Adrenal gland (tissue), 5 donors: ENCODE results near the gene TTI1.

ENCODE experiments used
- POLR2A ChIP-seq, 2 donors: fragments of 450-650 bp; IDR thresholded peaks; one replicate each; pipeline ENCODE4 v1.6.1; 2017; ENCODE audit warnings: antibody characterized with exemption in 2 of 2, mild to moderate bottlenecking in 2 of 2, moderate library complexity in 1 of 2
- TF ChIP-seq, protein P1 (sequence below), 6 experiments: fragments of 450-650 bp in 4 of 6; fragments of 200-600 bp in 2 of 6; sonication (generic) in 1 of 6; IDR thresholded peaks; 1 replicate in 5 of 6; 2 replicates in 1 of 6; pipeline versions ENCODE4 v1.5.1 to v1.8.0; 2016 to 2021; ENCODE audit warnings: antibody characterized with exemption in 6 of 6, mild to moderate bottlenecking in 2 of 6, moderate library complexity in 1 of 6
- donor health status: DM: no; HTN: no; CAD: no.

DNA sequence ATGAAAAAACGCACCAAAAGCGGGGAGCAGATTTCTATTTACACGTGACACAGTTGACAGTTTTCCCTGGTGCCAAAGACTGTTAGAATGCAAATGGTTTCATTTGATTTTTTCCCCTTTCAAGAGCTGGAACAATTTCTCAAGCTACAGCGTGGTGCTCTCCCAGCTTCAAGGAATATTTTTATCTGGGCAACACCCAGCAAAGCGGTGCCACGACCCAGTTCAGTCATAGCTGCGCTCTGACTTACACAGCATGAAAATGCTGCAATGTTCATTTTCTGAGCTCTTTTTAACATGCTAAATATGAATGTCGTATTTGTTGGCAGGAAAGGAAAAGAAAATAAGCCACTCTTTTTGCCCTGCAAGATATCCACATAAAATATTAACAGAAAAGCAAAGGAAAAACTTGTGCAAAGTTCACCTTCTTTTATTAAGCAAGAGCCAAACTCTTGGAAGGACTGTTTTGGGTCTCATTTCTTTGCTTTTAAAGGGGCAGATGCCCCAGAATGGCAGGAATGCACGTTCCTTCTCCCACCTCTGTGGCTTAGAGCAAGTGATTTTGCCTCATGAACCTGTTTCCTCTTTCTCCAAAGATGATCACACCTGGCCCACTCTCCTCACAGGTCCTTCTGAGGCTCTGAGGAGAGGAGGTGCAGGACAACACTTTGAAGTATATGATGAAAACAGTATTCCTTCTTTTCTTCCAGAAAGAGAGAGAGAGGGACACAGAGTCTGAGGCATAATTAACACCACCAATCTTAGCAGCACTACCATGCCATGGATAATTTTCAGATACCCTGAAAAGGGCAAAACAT, 47.0 kb downstream of the TTI1 start:
- TF ChIP-seq POLR2A (IDR thresholded peaks at IDR 0.05): no peak
- TF ChIP-seq, protein P1, sequence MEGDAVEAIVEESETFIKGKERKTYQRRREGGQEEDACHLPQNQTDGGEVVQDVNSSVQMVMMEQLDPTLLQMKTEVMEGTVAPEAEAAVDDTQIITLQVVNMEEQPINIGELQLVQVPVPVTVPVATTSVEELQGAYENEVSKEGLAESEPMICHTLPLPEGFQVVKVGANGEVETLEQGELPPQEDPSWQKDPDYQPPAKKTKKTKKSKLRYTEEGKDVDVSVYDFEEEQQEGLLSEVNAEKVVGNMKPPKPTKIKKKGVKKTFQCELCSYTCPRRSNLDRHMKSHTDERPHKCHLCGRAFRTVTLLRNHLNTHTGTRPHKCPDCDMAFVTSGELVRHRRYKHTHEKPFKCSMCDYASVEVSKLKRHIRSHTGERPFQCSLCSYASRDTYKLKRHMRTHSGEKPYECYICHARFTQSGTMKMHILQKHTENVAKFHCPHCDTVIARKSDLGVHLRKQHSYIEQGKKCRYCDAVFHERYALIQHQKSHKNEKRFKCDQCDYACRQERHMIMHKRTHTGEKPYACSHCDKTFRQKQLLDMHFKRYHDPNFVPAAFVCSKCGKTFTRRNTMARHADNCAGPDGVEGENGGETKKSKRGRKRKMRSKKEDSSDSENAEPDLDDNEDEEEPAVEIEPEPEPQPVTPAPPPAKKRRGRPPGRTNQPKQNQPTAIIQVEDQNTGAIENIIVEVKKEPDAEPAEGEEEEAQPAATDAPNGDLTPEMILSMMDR (IDR thresholded peaks at IDR 0.05): no peak
